ENCODE results near the gene EYS.

Gene EYS

DNA sequence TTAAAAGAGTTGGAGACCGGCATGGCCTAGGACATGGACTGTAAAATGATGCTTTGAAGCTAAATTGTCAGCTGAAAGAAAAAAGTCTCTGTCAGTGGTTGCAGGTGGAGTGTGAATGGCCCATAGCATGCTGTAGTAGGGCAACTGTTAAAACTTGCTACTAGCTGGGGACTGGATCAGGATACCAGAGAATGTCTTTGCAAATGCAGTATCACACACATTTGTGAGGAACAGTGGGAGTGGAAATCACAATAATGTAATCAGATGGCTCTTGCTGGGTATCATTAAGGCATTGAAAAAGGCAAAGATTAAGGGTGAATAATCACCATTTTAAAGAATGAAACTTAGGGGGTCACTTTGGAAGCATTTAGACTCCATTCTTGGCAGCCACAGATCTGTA lies 737.9 kb downstream of the EYS start:
- DNase-seq (ENCODE audit: low read depth in 3 of 3) = no peak

- no peak for DNase-seq (ENCODE audit: low read depth in 3 of 3)
Measured at GRCh38 chr6:64955435-64955848, 751.6 kb downstream of the EYS start.

DNA sequence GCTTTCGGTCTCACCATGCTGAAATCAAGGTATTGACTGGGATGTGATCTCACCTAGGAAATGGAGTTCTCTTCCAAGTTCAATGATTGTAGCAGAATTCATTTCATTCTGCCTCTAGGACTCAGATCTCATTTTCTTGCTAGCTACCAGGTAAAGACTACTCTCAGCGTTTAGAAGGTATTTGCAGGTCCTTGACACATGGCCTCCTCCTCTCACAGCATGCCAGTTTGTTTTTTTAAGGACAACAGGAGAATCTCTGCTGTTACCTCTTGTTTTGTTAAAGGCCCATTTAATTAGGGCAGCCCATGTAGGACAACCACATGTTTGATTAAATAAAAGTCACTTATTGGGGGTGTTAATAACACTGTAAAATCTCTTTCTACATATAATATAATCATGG lies 757.8 kb downstream of the EYS start:
- no peak for DNase-seq (ENCODE audit: low read depth in 3 of 3)

DNA sequence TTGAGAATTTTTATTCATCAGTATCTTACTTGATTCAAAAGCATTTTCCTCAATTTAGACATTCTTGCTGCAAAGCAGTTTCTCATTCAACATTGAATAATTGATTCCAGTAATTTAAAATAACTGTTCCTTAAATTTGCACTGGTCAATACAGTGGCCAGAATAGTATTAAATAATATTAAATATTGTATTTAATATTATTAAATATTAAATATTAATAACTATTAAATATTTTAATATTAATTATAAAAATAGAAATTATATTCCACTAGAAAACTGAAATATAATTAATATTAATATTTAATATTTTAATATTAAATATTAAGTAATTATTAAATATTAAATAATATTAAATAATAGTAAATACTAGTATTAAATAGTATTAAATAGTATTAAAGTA lies 758.8 kb downstream of the EYS start:
- no peak for DNase-seq (ENCODE audit: low read depth in 3 of 3)

- DNase-seq (ENCODE audit: low read depth in 3 of 3) = no peak
Measured at GRCh38 chr6:64945450-64945849, 761.6 kb downstream of the EYS start.

DNA sequence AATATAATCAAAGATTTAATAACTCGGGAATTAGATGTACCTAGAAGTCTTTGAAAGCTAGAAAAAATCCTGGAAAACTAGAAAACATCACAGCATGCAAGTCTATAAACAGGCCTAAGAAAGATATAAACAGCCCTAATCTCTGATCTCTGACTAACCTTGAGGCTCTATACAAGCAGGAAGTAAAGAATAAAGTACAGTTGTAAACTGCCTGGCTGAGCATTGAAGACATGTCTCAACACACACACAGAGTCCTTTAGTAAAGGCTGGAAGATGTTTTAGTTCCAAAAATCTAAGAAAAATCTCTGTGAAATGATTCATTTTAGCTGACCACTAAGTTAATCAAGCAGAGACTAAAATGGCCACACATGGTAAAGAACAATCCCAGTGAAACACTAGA lies 774.5 kb downstream of the EYS start:
- no peak for DNase-seq (ENCODE audit: low read depth in 3 of 3)

GRCh38 chr6:64930681-64931080 lies 776.3 kb downstream of the EYS start:
- DNase-seq (ENCODE audit: low read depth in 3 of 3) = no peak

GRCh38 chr6:64926051-64926450 lies 781.0 kb downstream of the EYS start:
- no peak for DNase-seq (ENCODE audit: low read depth in 3 of 3)

- DNase-seq (ENCODE audit: low read depth in 3 of 3) = no peak
Measured at GRCh38 chr6:64920257-64920656, 786.8 kb downstream of the EYS start.

- DNase-seq (ENCODE audit: low read depth in 3 of 3) = no peak
Measured at GRCh38 chr6:64914124-64914523, 792.9 kb downstream of the EYS start.

GRCh38 chr6:64912966-64913365 lies 794.1 kb downstream of the EYS start:
- no peak for DNase-seq (ENCODE audit: low read depth in 3 of 3)

DNA sequence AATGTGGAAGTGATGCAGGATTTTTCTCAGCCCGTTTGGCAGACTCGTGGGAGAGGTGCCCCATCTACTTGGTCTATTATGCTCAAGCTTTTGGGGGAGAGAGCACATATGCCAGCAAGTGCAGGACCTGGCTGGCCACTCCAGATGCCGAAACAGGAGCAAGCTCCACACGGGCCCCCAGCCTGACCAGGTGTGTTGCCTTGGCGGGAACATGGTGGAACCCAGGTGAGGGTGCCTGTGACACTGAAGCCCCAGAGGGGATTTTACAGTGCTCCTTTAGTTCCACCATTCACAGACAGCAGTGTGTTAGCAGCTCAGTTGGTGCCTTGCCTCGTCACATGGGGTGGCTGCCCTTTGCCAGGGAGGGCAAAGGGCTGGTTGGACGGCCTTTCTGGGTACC lies 798.9 kb downstream of the EYS start:
- no peak for DNase-seq (ENCODE audit: low read depth in 3 of 3)

DNA sequence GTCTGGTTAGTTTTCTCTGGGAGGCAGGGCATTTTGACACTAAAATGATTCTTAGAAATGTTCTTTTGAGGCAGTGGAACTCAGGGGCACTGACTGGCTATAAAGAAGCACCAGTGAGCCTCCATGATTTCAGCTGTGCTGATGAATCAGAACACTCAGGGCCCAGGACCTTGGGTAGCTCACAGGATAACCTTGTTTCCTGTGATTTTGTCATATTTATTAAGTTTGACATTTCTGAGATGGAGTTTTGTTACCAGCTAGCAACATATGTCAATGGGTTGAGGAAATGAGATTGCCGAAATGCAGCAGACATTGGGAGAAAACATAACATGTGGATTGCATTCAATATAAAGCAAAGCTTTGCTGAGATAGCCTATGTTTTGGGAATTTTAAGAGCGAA lies 802.4 kb downstream of the EYS start:
- no peak for DNase-seq (ENCODE audit: low read depth in 3 of 3)

DNA sequence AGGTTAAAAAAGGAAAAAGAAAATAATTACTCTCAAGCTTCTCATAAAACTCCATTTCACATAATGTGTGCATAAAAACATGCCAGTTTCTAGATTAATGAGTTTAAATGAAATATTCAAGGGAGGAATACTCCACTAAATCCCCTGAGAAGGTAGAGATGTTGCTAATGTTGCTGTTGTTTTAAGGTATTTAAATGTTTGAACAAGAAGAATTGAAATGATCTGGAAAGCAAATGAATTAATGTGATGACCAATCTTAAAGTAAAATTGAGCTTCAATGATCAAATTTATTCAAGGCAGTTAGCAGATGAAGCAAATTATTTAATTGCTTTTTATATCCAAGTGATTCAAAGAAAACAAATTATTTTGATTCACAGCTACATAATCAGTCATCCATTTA lies 804.4 kb downstream of the EYS start:
- DNase-seq (ENCODE audit: low read depth in 3 of 3) = no peak

GRCh38 chr6:64896939-64897338 lies 810.1 kb downstream of the EYS start:
- DNase-seq (ENCODE audit: low read depth in 3 of 3) = no peak

GRCh38 chr6:64895945-64896344 lies 811.1 kb downstream of the EYS start:
- no peak for DNase-seq (ENCODE audit: low read depth in 3 of 3)

DNA sequence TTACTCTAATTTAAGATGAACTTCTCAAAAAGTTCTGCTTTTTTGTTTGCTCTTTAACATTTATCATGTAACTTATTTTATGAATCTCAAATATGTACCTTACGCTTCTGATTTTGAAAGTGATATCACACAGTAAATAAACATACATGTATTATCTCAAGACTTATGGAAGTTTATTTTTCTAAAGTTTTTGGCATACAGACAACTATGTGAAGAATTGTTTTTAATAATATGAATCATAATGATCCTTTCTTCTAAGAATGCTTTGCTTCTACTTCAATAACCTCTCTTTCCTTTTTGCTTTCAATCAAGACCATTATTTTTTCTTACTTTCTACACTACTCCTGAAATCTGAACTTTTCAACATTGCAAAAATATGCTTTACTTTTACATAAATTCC lies 816.4 kb downstream of the EYS start:
- no peak for DNase-seq (ENCODE audit: low read depth in 3 of 3)

DNA sequence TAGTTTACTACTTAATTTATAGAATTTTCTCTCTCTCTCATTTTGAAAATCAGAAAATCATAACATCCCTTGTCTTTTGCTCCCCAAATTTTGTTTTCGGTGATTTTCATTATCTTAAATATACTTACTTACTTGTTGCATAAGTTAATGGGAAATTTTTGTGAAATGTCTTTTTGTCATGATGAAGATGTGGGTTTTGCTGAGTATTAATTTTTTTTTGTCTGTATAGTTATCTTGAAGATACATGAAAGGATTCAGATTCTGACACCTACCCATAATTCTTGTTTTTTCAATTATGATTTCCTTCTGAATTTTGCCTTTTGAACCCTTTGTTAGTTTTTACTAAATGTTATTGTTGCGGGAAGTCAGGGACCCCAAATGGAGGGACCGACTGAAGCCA lies 817.9 kb downstream of the EYS start:
- DNase-seq (ENCODE audit: low read depth in 3 of 3) = no peak

- no peak for DNase-seq (ENCODE audit: low read depth in 3 of 3)
Measured at GRCh38 chr6:64874776-64875175, 832.2 kb downstream of the EYS start.

DNA sequence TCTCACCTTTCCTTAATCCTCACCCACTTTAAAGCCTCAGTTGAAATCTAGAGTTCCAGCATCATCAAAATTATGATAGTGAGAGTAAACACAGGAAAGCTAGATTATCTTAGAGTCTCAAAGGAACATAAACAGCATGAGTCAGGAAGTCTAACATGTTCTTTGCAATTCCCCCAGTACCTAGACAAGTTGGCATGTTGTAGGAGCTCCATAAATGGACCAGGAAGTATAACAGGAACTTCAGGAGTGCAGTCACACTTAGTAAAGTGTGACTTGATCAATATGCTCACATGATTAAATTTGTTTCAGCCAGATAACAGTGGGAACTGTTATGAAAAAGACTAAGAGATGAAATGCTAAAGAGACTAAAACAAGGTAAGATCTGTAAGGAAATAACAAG lies 834.4 kb downstream of the EYS start:
- DNase-seq (ENCODE audit: low read depth in 3 of 3) = no peak

GRCh38 chr6:64861039-64861651 lies 845.9 kb downstream of the EYS start:
- no peak for DNase-seq (ENCODE audit: low read depth in 3 of 3)

DNA sequence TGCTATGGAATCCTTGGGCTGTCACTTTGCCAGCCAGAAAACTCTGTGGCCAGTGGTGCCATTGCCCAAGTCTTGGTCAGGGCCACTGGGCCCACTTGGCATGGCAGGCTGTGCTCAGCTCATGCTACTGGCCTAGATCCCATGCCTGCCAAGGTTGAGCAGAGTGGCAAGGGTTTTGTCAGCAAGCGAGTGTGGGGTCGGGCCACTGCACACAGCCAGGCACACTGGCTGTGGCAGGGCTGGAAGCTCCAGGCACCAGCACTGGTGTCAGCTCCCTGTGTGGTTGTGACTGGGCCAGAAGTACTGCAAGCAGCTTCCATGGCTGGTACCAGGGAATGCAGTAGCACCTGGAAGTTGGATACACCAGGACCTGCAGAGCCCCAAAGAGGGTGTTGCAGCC lies 846.8 kb downstream of the EYS start:
- DNase-seq (ENCODE audit: low read depth in 3 of 3) = no peak

GRCh38 chr6:64850121-64850520 lies 856.9 kb downstream of the EYS start:
- DNase-seq (ENCODE audit: low read depth in 3 of 3) = no peak

DNA sequence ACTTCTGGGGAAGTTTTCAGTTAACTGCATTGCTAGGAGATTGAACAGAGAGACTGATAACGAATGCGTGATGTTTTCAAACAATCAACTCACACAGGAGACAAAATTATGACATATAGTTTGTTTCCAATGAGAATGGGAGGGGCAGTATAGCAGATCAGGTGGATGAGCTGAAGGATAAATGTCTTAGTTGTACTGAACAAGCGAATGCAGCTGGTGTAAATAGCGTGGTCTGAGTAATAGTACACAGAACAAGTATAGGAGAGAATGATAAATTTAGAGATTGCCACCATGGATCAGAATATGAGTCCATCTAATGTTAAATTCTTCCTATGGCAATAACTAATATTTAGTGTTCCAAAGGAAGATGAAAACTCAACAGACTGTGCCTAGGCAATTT lies 858.6 kb downstream of the EYS start:
- no peak for DNase-seq (ENCODE audit: low read depth in 3 of 3)

DNA sequence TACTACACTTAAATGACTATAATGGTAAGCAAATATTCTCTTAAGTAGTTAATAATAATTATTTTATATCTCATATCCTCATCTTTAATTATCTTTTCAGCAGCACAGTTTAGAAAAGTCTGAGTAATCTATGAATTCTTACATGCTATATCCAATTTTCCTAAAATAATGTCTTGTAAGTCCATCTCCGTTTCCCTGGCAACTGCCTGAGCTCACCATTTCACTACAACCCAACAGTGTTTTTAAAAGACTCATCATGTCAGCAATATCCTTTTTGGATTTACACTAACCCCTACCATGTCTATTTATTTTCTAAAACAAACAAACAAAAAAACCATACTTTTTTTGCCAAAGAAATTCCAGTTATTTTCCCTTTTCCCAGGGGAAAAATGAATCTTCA lies 859.6 kb downstream of the EYS start:
- no peak for DNase-seq (ENCODE audit: low read depth in 3 of 3)

Data from stimulated activated CD4-positive, alpha-beta T cell treated with anti-CD3 and anti-CD28 coated beads, TNF-alpha, amount 100 ng/mL, for 4 hours (primary cell).